Stimulated activated CD4-positive, alpha-beta T cell treated with anti-CD3 and anti-CD28 coated beads, Interleukin-15, amount 100 ng/mL, for 48 hours (primary cell): ENCODE data around the gene LPCAT1.

Source experiments
- DNase-seq, 2 donors: peaks; one replicate each; pipeline ENCODE4 v3.0.0-alpha.2; 2020; ENCODE audit warnings: low read depth in 2 of 2

Gene LPCAT1

GRCh38 chr5:1497795-1498622 lies 25.8 kb downstream of the LPCAT1 start:
- DNase-seq, result no peak

- DNase-seq, result no peak
Observed at GRCh38 chr5:1497242-1497777, 26.4 kb downstream of the LPCAT1 start.

GRCh38 chr5:1495525-1495897 lies 28.2 kb downstream of the LPCAT1 start:
- no peak for DNase-seq

GRCh38 chr5:1494780-1495524 lies 28.8 kb downstream of the LPCAT1 start:
- no peak for DNase-seq

- DNase-seq, result no peak
Observed at GRCh38 chr5:1493941-1494340, 29.8 kb downstream of the LPCAT1 start.

GRCh38 chr5:1493413-1493812 lies 30.3 kb downstream of the LPCAT1 start:
- DNase-seq, result no peak

GRCh38 chr5:1492757-1493156 lies 31.0 kb downstream of the LPCAT1 start:
- DNase-seq, result no peak

GRCh38 chr5:1490376-1490775 lies 33.4 kb downstream of the LPCAT1 start:
- no peak for DNase-seq

- DNase-seq, result no peak
Observed at GRCh38 chr5:1489754-1490153, 34.0 kb downstream of the LPCAT1 start.

- peak; percentile 36 to 55 for DNase-seq
Observed at GRCh38 chr5:1488882-1489680, 34.7 kb downstream of the LPCAT1 start.

- no peak for DNase-seq
Observed at GRCh38 chr5:1487079-1487764, 36.5 kb downstream of the LPCAT1 start.

- DNase-seq, result no peak
Observed at GRCh38 chr5:1486271-1486670, 37.5 kb downstream of the LPCAT1 start.

GRCh38 chr5:1485579-1486118 lies 38.1 kb downstream of the LPCAT1 start:
- no peak for DNase-seq

- no peak for DNase-seq
Observed at GRCh38 chr5:1484730-1485578, 38.8 kb downstream of the LPCAT1 start.

- DNase-seq, result no peak
Observed at GRCh38 chr5:1483856-1484729, 39.7 kb downstream of the LPCAT1 start.

GRCh38 chr5:1483064-1483463 lies 40.7 kb downstream of the LPCAT1 start:
- no peak for DNase-seq

- DNase-seq, result no peak
Observed at GRCh38 chr5:1481959-1482331, 41.8 kb downstream of the LPCAT1 start.

- no peak for DNase-seq
Observed at GRCh38 chr5:1481266-1481958, 42.3 kb downstream of the LPCAT1 start.

- DNase-seq, result no peak
Observed at GRCh38 chr5:1480806-1481205, 43.0 kb downstream of the LPCAT1 start.
